BJ (cell line): ENCODE measurements around the gene WSB2. TPM values are rescaled to one million over a fixed set of nuclear protein-coding genes. Genes with fewer than 3 reads are reported as not detected.

ENCODE experiments used
- CTCF ChIA-PET: fragments of 350-600 bp; formaldehyde crosslinking; extraction: SDS; loops from one replicate; lab custom pipeline; 2021; ENCODE audit warnings: antibody characterized with exemption, inconsistent platforms; lab: Yijun Ruan, JAX
- POLR2A ChIA-PET: fragments of 300-600 bp; sonication (Branson Sonifier 250); formaldehyde crosslinking; extraction: SDS; loops from one replicate; lab custom pipeline; 2021; ENCODE audit warnings: antibody characterized with exemption; lab: Charles Lee
- DNase-seq: peaks from one replicate; pipeline ENCODE4 v3.0.0-alpha.2; 2011; ENCODE audit warnings: low read depth
- H3K27me3 ChIP-seq: 2 replicates; pipeline ENCODE4 v1.6.0; 2011; ENCODE audit warnings: low read length; ENCODE audit not compliant: control insufficient read depth, insufficient read depth
- H3K36me3 ChIP-seq: 2 replicates; pipeline ENCODE4 v1.5.1; 2011; ENCODE audit warnings: low read length; ENCODE audit not compliant: control insufficient read depth, insufficient read depth
- H3K4me3 ChIP-seq: 2 replicates; pipeline ENCODE4 v1.5.1; 2011; ENCODE audit warnings: low read depth, mild to moderate bottlenecking, control low read depth, low read length
- polyA plus RNA-seq: library from polyadenylated mRNA; depleted of rRNA; stranded (reverse); fragments of >200 nt; gene quantifications from 2 replicates; pipeline ENCODE4 v1.2.3, GENCODE V29; 2011
- TF ChIP-seq, protein P1 (sequence below): IDR thresholded peaks from 2 replicates; pipeline ENCODE4 v1.5.1; 2011; ENCODE audit warnings: low read depth, mild to moderate bottlenecking, control low read depth, inconsistent platforms, low read length, moderate library complexity; ENCODE audit not compliant: insufficient read depth

WSB2 gene
- polyA plus RNA-seq, 1 experiment, result 234 TPM

- H3K4me3 ChIP-seq, result no peak overlapping the region
- TF ChIP-seq, protein P1, sequence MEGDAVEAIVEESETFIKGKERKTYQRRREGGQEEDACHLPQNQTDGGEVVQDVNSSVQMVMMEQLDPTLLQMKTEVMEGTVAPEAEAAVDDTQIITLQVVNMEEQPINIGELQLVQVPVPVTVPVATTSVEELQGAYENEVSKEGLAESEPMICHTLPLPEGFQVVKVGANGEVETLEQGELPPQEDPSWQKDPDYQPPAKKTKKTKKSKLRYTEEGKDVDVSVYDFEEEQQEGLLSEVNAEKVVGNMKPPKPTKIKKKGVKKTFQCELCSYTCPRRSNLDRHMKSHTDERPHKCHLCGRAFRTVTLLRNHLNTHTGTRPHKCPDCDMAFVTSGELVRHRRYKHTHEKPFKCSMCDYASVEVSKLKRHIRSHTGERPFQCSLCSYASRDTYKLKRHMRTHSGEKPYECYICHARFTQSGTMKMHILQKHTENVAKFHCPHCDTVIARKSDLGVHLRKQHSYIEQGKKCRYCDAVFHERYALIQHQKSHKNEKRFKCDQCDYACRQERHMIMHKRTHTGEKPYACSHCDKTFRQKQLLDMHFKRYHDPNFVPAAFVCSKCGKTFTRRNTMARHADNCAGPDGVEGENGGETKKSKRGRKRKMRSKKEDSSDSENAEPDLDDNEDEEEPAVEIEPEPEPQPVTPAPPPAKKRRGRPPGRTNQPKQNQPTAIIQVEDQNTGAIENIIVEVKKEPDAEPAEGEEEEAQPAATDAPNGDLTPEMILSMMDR, result no peak
- no peaks in the 10 kb centered on the region for H3K27me3 ChIP-seq
- peaks cover 2% of the 10 kb centered on the region; the same call in 1 of the 2 replicates for H3K36me3 ChIP-seq
- ChIA-PET POLR2A (no interaction called here), CTCF (interaction anchor here (1.1 to 1.2 kb wide), 2 partner anchors 9 to 16 kb away, joined by 3 read pairs; no protein-coding TSS in a partner anchor)
- no peak for DNase-seq
Observed at GRCh38 chr12:118070650-118071049, 9.7 kb upstream of the WSB2 start.

GRCh38 chr12:118068445-118068844 is 7.5 kb upstream of the WSB2 start:
- TF ChIP-seq, protein P1, result no peak
- no peaks in the 10 kb centered on the region for H3K27me3 ChIP-seq
- ChIA-PET CTCF (interaction anchor here (0.7 kb wide), 1 partner anchor 15 kb away, joined by 5 read pairs; no protein-coding TSS in a partner anchor), POLR2A (no interaction called here)
- no peak for DNase-seq
- no peak overlapping the region for H3K4me3 ChIP-seq
- no peaks in the 10 kb centered on the region; the same call in 1 of the 2 replicates for H3K36me3 ChIP-seq

- POLR2A ChIA-PET, result no interaction called here
- H3K36me3 ChIP-seq, result no peaks in the 10 kb centered on the region; the same call in 1 of the 2 replicates
- CTCF ChIA-PET, result interaction anchor here (0.8 to 2.4 kb wide), 4 partner anchors 55 to 215 kb away, joined by 3 to 7 read pairs (median 4); no protein-coding TSS in a partner anchor
Observed at GRCh38 chr12:118065380-118065779, 4.4 kb upstream of the WSB2 start.

GRCh38 chr12:118064608-118065007 is 3.6 kb upstream of the WSB2 start:
- Histone ChIP-seq H3K27me3 (no peaks in the 10 kb centered on the region), H3K36me3 (no peaks in the 10 kb centered on the region; the same call in 1 of the 2 replicates), H3K4me3 (no peak overlapping the region)
- ChIA-PET POLR2A (no interaction called here), CTCF (interaction anchor here (0.8 to 2.4 kb wide), 6 partner anchors 12 to 214 kb away, joined by 3 to 7 read pairs (median 4); no protein-coding TSS in a partner anchor)
- TF ChIP-seq, protein P1, result 0 out of 2 replicates have a peak, but pooled peaks have one; percentile 5
- DNase-seq, result no peak

More at GRCh38 chr12:118065380-118065779, 4.4 kb upstream of the WSB2 start:
- no peak for DNase-seq
- Histone ChIP-seq H3K27me3 (no peaks in the 10 kb centered on the region), H3K4me3 (no peak overlapping the region)
- TF ChIP-seq, protein P1, result no peak

DNA sequence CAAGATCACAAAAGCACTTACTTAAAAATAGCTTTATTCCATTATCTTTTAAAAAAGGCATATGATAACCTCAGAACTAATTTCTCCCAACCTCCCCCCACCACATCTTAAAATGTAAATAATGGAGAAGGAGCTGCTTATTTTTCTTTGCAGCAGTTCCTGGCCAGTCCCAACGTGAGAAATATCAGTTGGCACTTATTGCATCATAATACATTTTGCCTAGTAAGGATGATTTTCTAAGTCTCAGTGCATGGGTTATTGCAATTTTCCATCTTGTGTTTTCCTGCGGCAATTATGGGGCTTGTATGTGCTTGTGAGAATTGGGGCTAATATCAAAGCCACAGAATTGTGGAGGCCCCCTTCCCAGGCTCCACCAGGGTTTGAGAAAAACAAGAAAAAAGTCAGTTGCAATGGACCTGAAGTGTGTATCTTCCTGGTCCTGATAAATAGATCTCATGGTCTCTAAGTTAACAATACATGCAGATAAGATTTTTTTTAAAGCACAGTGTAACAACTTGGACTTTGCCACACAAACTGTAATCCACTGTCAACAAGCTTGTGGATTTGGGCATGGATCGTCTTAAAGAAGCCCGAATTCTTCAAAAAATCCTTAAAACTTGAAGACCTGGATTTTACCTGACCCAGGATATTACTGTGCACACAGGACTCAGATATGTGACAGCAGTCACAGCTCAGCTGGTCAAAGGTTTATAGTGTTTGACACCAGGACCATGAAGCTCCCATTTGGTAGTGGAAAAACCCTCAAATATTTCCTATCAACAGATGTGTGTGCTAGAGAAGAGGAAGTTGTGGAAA is 2.8 kb upstream of the WSB2 start:
- Histone ChIP-seq H3K27me3 (no peaks in the 10 kb centered on the region), H3K4me3 (no peak overlapping the region), H3K36me3 (no peaks in the 10 kb centered on the region; the same call in 1 of the 2 replicates)
- CTCF ChIA-PET, result interaction anchor here (0.8 to 2.4 kb wide), 6 partner anchors 13 to 312 kb away, joined by 3 to 7 read pairs (median 4); partner anchors contain the start of gene SUDS3
- POLR2A ChIA-PET, result no interaction called here
- TF ChIP-seq, protein P1, result no peak
- no peak for DNase-seq
